Endodermal cell (in vitro differentiated cells): ENCODE measurements around the gene SHISAL2A. TPM values are rescaled to one million over a fixed set of nuclear protein-coding genes. Genes with fewer than 3 reads are reported as not detected.

Experiments
- DNase-seq: peaks from one replicate; pipeline ENCODE4 v3.0.0-alpha.2; 2017
- H3K27ac ChIP-seq: 2 replicates; pipeline ENCODE4 v1.5.1; 2013; ENCODE audit warnings: mild to moderate bottlenecking, low read depth, low read length, moderate library complexity
- H3K27me3 ChIP-seq: 2 replicates; pipeline ENCODE4 v1.6.1; 2013; ENCODE audit warnings: mild to moderate bottlenecking, low read length, moderate library complexity; ENCODE audit not compliant: insufficient read depth, control insufficient read depth, poor library complexity, severe bottlenecking
- H3K36me3 ChIP-seq: 2 replicates; pipeline ENCODE4 v1.7.0; 2013; ENCODE audit warnings: mild to moderate bottlenecking, low read length, moderate library complexity; ENCODE audit not compliant: control insufficient read depth, insufficient read depth
- H3K4me1 ChIP-seq: one replicate; pipeline ENCODE4 v1.7.0; 2013; ENCODE audit warnings: low read length; ENCODE audit not compliant: control insufficient read depth, insufficient read depth
- H3K4me3 ChIP-seq: 2 replicates; pipeline ENCODE4 v1.5.1; 2013; ENCODE audit warnings: mild to moderate bottlenecking, low read length, moderate library complexity
- H3K9ac ChIP-seq: 2 replicates; pipeline ENCODE4 v1.6.1; 2013; ENCODE audit warnings: mild to moderate bottlenecking, low read length, moderate library complexity; ENCODE audit not compliant: poor library complexity, severe bottlenecking; ENCODE audit errors: extremely low read depth
- H3K9me3 ChIP-seq: 2 replicates; pipeline ENCODE4 v1.6.1; 2013; ENCODE audit warnings: mild to moderate bottlenecking, low read length, moderate library complexity; ENCODE audit not compliant: control insufficient read depth
- H3K27ac Mint-ChIP-seq: 2 replicates; pipeline ENCODE4 v1.8.0; 2020; ENCODE audit warnings: mixed read lengths
- H3K27me3 Mint-ChIP-seq: 2 replicates; pipeline ENCODE4 v1.8.0; 2021; ENCODE audit warnings: mild to moderate bottlenecking, mixed read lengths; ENCODE audit not compliant: insufficient read depth
- H3K36me3 Mint-ChIP-seq: 2 replicates; pipeline ENCODE4 v1.8.0; 2020; ENCODE audit warnings: low read depth, mixed read lengths
- H3K4me1 Mint-ChIP-seq: 2 replicates; pipeline ENCODE4 v1.8.0; 2020; ENCODE audit warnings: mixed read lengths
- H3K4me3 Mint-ChIP-seq: 2 replicates; pipeline ENCODE4 v1.8.0; 2020; ENCODE audit warnings: mild to moderate bottlenecking, moderate library complexity, mixed read lengths
- H3K9me3 Mint-ChIP-seq: 2 replicates; pipeline ENCODE4 v1.8.0; 2020; ENCODE audit warnings: mild to moderate bottlenecking, mixed read lengths
- WGBS, 2 experiments: methylation state at CpG; one replicate each; pipeline versions ENCODE4 v1.1.5 to v1.1.7; 2013; ENCODE audit warnings: missing lambda C conversion rate in 2 of 2, mixed read lengths in 1 of 2; ENCODE audit not compliant: insufficient coverage in 1 of 2, insufficient read length in 1 of 2; 5-methylcytosine and 5-hydroxymethylcytosine counted together
- total RNA-seq, 2 donors: library from RNA; stranded (reverse); fragmentation: NEBNext Ultra II Directional in 1 of 2; extraction: Animal tissue kit (Norgen Biotek cat#: 25700) in 1 of 2; gene quantifications; 2 replicates in 1 of 2; 3 replicates in 1 of 2; pipeline ENCODE4 v1.2.1, GENCODE V29; 2021
- TF ChIP-seq, protein P1 (sequence below): fragments of 200-600 bp; sonication (generic); conservative IDR thresholded peaks from 2 replicates; pipeline ENCODE4 v1.5.0; 2021; ENCODE audit warnings: antibody characterized with exemption, mild to moderate bottlenecking

SHISAL2A gene
- total RNA-seq, 2 donors from 2014 or later, result 1.5 to 5.3 TPM

DNA sequence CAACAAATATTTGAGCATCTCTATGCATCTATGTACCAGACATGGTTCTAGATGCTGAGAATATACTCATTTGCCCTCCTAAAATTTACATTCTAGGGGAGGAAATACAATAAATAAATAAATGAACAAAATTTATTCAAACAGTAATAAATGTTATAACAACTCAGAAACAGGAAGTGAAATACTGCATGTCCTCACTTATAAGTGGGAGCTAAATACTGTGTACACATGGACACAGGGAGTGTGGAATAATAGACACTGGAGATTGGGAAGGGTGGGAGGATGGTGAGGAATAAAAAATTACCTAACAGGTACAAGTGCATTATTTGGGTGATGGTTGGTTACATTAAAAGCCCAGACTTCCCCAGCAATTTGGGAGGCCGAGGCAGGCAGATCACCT lies 60.9 kb downstream of the SHISAL2A start:
- Mint-ChIP-seq H3K9me3 (peaks cover 11% of the 10 kb centered on the region), H3K27me3 (no peaks in the 10 kb centered on the region), H3K36me3 (peaks cover 42% of the 10 kb centered on the region), H3K4me3 (no peak overlapping the region), H3K4me1 (no peaks in the 10 kb centered on the region), H3K27ac (no peak overlapping the region)
- TF ChIP-seq, protein P1, sequence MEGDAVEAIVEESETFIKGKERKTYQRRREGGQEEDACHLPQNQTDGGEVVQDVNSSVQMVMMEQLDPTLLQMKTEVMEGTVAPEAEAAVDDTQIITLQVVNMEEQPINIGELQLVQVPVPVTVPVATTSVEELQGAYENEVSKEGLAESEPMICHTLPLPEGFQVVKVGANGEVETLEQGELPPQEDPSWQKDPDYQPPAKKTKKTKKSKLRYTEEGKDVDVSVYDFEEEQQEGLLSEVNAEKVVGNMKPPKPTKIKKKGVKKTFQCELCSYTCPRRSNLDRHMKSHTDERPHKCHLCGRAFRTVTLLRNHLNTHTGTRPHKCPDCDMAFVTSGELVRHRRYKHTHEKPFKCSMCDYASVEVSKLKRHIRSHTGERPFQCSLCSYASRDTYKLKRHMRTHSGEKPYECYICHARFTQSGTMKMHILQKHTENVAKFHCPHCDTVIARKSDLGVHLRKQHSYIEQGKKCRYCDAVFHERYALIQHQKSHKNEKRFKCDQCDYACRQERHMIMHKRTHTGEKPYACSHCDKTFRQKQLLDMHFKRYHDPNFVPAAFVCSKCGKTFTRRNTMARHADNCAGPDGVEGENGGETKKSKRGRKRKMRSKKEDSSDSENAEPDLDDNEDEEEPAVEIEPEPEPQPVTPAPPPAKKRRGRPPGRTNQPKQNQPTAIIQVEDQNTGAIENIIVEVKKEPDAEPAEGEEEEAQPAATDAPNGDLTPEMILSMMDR, result no peak
- WGBS, 2 experiments, result 93 to 96% methylated on average over 1 of the region's 1 CpG
- H3K4me1 ChIP-seq, result no peaks in the 10 kb centered on the region
- H3K9ac ChIP-seq, result no peak overlapping the region
- no peak overlapping the region for H3K27ac ChIP-seq
- H3K27me3 ChIP-seq, result no peaks in the 10 kb centered on the region
- peaks cover 46% of the 10 kb centered on the region for H3K36me3 ChIP-seq
- no peak overlapping the region for H3K4me3 ChIP-seq
- no peak for DNase-seq
- H3K9me3 ChIP-seq, result peaks cover 4% of the 10 kb centered on the region

GRCh38 chr1:52695627-52696026 lies 62.7 kb downstream of the SHISAL2A start:
- Histone ChIP-seq H3K9ac (no peak overlapping the region), H3K4me1 (no peaks in the 10 kb centered on the region), H3K9me3 (peaks cover 4% of the 10 kb centered on the region), H3K27me3 (no peaks in the 10 kb centered on the region), H3K36me3 (peaks cover 39% of the 10 kb centered on the region), H3K4me3 (no peak overlapping the region), H3K27ac (no peak overlapping the region)
- Mint-ChIP-seq H3K27me3 (no peaks in the 10 kb centered on the region), H3K36me3 (peaks cover 35% of the 10 kb centered on the region), H3K9me3 (peaks cover 11% of the 10 kb centered on the region), H3K27ac (no peak overlapping the region), H3K4me3 (no peak overlapping the region), H3K4me1 (no peaks in the 10 kb centered on the region)
- 97% methylated on average over 6 to 7 of the region's 7 CpGs for WGBS, 2 experiments
- no peak for DNase-seq
- TF ChIP-seq, protein P1, result no peak

- Mint-ChIP-seq H3K9me3 (peaks cover 11% of the 10 kb centered on the region), H3K36me3 (peaks cover 17% of the 10 kb centered on the region), H3K4me3 (peak within 1 kb of the TSS; percentile 78), H3K4me1 (peaks cover 2% of the 10 kb centered on the region), H3K27me3 (no peaks in the 10 kb centered on the region), H3K27ac (peak within 1 kb of the TSS; percentile 94)
- Histone ChIP-seq H3K4me3 (peak within 1 kb of the TSS; percentile 86), H3K9ac (peak within 1 kb of the TSS; percentile 82), H3K27me3 (no peaks in the 10 kb centered on the region), H3K27ac (peak within 1 kb of the TSS; percentile 3), H3K4me1 (no peaks in the 10 kb centered on the region), H3K36me3 (peaks cover 18% of the 10 kb centered on the region), H3K9me3 (peaks cover 4% of the 10 kb centered on the region)
- peak; percentile 93 for DNase-seq
- WGBS, 2 experiments, result 3% methylated on average over 42 to 68 of the region's 68 CpGs
- TF ChIP-seq, protein P1, result no peak
These were observed 65.1 kb downstream of the SHISAL2A start, which contains the start of gene COA7 for GRCh38 chr1:52697795-52698674. Gene COA7, minus strand, starts transcription at chr1:52698347. Its CDS starts 21 bp downstream, at chr1:52698326.
